ENCODE results near the gene UGGT2.

GRCh38 chr13:96068729-96069128 lies 15.5 kb upstream of the UGGT2 start:
- TF ChIP-seq, protein P1, sequence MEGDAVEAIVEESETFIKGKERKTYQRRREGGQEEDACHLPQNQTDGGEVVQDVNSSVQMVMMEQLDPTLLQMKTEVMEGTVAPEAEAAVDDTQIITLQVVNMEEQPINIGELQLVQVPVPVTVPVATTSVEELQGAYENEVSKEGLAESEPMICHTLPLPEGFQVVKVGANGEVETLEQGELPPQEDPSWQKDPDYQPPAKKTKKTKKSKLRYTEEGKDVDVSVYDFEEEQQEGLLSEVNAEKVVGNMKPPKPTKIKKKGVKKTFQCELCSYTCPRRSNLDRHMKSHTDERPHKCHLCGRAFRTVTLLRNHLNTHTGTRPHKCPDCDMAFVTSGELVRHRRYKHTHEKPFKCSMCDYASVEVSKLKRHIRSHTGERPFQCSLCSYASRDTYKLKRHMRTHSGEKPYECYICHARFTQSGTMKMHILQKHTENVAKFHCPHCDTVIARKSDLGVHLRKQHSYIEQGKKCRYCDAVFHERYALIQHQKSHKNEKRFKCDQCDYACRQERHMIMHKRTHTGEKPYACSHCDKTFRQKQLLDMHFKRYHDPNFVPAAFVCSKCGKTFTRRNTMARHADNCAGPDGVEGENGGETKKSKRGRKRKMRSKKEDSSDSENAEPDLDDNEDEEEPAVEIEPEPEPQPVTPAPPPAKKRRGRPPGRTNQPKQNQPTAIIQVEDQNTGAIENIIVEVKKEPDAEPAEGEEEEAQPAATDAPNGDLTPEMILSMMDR (IDR thresholded peaks at IDR 0.05; ENCODE audit: low read length), result no peak
- no peak for TF ChIP-seq EZH2 (IDR thresholded peaks at IDR 0.05; ENCODE audit: borderline replicate concordance, low read length)

Measured in OCI-LY1 (cell line).